NCI-H2196 treated with DMSO at 0.1 percent for 48 hours (cell line): Measurements from ENCODE around the gene FAM50A.

Experiments
- DNase-seq: peaks from one replicate; lab custom pipeline; 2025; ENCODE audit not compliant: unreplicated experiment; lab: John Stamatoyannopoulos, UW

Gene FAM50A

DNA sequence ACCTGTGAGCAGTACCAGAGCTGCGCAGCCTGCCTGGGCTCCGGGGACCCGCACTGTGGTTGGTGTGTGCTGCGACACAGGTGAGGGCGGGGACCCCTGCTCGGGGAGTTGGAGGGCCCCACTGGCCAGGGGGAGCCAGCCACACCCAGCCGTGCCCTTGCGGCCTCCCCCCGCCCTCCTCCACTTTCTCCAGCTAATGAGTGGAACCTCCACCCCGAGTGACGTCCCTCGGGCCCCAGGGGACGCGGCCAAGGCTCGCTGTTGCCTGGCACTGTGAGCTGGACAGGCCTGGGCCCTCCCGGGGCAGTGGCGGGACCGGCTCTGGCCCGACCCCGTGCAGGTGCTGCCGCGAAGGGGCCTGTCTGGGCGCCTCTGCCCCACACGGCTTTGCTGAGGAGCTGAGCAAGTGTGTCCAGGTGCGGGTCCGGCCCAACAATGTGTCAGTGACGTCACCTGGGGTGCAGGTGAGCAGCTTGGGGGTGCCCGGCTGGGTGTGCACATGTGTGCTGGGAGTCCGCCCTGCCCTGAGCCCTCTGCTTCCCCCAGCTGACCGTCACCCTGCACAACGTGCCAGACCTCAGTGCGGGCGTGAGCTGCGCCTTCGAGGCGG is 19.8 kb downstream of the FAM50A start:
- DNase-seq: no peak

DNA sequence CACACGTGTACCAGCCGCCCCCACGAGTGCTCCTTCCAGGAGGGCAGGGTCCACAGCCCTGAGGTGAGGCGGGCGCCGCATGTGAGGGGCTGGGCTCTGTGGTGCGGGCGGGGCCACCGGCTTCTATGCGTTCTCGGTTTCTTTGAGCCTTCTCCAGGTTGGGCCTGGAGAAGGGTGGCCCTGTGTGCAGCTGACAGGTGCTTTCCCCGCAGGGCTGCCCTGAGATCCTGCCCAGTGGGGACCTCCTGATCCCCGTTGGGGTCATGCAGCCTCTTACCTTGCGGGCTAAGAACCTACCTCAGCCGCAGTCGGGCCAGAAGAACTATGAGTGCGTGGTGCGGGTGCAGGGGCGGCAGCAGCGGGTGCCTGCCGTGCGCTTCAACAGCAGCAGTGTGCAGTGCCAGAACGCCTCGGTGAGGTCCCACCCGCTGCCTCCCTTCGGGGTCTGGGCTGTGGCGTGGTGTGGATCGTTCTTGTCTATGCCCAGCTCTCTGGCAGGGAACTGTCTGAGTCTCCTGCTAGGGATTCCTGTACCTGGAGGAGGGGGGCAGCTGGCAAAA is 20.9 kb downstream of the FAM50A start:
- no peak for DNase-seq

GRCh38 chrX:154465601-154466000 is 21.7 kb downstream of the FAM50A start:
- no peak for DNase-seq

- DNase-seq: no peak
Measured at GRCh38 chrX:154466036-154466435, 22.1 kb downstream of the FAM50A start.

GRCh38 chrX:154466907-154467306 is 23.0 kb downstream of the FAM50A start:
- DNase-seq: no peak

DNA sequence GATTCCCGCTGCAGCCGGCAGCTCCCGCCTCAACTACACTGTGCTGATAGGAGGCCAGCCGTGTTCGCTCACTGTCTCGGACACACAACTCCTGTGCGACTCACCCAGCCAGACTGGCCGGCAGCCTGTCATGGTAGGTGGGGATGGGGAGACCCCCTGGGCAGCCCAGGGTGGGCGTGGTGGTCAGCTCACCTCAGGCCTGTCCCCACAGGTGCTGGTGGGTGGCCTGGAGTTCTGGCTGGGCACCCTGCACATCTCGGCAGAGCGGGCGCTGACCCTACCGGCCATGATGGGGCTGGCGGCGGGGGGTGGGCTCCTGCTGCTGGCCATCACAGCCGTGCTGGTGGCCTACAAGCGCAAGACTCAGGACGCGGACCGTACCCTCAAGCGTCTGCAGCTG is 23.6 kb downstream of the FAM50A start:
- DNase-seq: no peak

DNA sequence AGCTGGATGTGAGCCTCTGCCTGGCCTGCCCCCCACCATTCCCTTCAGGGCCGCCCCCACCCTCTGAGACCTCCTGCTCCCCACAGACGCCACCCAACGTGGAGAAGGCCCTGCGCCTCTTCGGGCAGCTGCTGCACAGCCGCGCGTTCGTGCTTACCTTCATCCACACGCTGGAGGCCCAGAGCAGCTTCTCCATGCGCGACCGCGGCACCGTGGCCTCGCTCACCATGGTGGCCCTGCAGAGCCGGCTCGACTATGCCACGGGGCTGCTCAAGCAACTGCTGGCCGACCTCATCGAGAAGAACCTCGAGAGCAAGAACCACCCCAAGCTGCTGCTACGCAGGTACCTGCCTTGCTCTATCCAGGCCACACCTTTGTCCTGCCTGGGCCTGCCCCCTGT is 24.3 kb downstream of the FAM50A start:
- no peak for DNase-seq

DNA sequence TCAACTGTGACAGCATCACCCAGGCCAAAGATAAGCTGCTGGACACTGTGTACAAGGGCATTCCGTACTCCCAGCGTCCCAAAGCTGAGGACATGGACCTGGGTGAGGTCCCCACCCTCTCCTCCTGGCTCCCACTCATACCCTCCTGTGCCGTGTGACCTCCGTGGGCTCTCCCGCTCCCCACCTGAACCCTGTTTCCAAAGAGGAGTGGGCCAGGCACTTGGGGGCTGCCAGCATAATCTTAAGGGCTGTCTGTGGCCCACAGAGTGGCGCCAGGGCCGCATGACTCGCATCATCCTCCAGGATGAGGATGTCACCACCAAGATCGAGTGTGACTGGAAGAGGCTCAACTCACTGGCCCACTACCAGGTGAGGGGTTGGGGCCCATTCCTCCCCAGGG is 25.2 kb downstream of the FAM50A start:
- no peak for DNase-seq

DNA sequence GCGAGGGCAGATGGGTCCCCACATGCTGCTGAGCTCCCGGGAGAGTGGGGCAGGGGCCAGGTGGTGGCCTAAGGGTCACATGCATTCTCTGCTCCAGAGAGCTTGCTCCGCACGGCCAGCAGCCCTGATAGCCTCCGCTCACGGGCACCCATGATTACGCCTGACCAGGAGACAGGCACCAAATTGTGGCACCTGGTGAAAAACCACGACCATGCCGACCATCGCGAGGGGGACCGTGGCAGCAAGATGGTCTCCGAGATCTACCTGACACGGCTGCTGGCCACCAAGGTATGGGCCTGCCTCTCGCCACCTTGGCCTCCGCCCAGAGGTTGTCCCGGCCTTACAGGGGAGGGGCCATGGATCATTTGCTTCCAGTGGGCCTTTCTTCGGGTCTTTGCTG is 25.9 kb downstream of the FAM50A start:
- no peak for DNase-seq

DNA sequence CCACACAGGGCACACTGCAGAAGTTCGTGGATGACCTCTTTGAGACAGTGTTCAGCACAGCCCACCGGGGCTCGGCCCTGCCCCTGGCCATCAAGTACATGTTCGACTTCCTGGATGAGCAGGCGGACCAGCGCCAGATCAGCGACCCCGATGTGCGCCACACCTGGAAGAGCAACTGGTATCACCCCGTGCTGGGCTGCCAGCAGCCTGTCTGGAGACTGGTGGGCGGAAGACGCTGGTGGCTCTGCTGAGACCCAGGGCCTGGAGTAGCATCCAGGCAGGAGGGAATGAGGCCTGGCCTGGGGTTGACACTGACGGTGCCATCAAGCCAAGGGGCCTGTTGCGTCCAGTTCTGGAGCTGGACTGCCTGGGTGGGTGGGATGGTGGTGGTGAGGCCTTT is 26.5 kb downstream of the FAM50A start:
- DNase-seq: no peak

- DNase-seq: no peak
Measured at GRCh38 chrX:154470914-154471568, 27.1 kb downstream of the FAM50A start.

DNA sequence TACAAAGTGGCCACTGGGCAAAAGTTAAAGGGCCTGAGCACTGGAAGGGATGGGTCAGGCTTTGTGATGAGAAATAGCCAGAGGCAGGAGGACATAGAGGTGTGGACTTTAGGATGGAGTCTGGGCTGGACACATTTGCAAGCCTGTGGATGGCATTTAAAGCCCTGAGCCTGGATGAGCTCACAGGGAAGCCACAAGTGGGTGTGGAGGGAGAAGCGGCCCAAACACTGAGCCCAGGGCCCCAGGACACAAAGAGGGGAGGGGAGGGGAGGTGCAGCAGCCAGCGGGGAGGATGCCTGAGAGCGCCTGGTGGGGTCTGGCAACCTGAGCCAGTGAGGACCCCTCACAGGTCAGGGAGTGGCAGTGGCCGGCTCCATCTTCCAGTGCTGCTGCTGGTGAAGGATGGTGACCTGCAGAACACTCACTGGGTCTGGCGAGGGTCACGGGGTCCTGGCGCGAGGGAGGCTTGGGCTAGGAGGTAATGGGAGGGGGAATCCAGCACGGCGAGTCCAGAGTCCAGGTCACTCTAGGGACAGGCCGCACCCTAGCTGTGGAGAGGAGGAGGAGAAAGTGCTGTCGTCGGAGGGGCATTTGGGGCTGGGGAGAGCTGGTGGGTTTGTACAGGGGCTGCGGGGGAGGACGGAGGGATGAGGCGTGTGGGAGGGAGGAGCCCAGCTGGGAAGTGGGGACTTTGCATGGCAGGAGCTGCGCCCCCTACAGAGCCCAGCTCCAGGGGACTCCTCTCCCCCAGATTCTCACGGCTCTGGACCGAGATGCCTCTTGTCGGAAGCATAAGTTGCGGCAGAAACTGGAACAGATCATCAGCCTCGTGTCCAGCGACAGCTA is 28.1 kb downstream of the FAM50A start:
- DNase-seq: no peak

- no peak for DNase-seq
Measured at GRCh38 chrX:154472685-154473632, 29.0 kb downstream of the FAM50A start.

- no peak for DNase-seq
Measured at GRCh38 chrX:154473683-154474082, 29.7 kb downstream of the FAM50A start.

GRCh38 chrX:154476821-154477220 is 32.9 kb downstream of the FAM50A start:
- DNase-seq: no peak

DNA sequence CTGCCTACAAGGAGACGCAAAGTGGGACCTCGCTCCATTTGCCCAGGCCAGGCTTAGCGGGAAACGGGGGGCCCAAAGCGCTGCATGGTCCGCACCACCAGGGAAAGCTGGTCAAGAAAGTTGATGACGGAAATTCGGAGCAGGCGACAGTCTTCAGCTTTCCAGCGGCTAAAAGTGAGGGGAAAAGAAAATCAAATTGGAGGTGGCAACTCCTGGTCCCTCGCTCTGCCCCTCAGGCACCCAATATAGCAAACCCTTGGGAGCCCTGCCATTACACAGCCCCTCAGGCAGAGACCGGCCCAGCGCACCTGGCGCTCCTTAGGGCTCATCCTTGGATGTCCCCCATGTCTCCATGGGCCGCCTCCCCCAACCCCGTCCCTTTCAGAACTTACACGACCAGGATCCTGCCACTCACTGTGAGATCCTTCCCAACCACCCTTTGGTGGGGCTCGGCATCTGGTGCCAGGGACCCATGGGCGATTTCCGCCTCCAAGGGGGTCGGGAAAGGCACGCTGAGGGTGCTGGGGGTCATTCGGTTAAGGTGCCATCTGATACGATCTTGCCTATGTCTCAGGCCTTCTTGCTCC is 34.0 kb downstream of the FAM50A start:
- DNase-seq: no peak

DNA sequence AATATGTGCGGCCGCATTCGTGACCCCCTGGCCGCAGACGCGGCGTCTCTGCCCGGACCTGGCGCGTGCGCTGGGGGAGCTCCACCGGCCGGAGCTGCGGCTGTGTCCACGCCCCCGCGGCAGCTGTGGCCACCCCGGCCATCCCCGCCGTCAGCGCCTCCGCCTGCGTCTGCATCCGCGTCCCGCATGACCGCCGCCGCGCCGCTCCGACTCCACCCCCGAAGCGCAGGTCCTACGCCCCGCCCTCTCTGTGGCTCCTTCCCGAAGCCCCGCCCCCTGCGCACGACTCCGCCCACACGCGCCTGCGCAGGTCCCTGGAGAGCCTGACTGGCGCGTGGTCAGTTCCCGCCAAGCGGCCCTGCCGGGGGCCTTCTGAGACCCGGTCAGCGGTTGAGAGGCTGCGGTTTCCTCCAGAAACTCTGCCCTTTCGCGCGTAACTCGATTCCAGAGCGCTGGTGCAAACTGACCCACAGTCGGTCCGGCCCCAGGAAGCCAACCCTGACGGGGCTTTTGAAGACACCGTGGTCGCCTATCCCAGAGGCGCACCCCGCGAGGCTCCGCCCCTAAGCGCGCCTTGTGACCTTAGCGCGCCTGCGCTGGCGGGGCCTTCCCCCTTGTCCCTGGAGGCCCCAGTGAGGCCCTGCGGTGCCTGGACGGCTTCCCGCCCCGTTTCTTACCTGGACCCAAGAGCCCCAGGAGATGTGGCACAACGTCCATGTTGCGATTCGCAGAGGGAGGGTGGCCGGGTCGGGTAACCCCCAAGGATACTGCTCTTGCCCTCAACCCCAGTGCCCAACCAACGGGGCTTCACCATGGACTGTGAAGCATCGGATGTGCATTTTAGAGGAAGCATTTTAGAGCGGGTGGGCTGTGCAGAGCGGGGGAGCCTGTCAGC is 35.0 kb downstream of the FAM50A start, which contains the start of gene LAGE3:
LAGE3 (minus strand) TSS at position 554 of the 895 bp plus-strand sequence; CDS start at position 188, 366 bp downstream.
- DNase-seq: peak; percentile 70

GRCh38 chrX:154481195-154481594 is 37.3 kb downstream of the FAM50A start:
- DNase-seq: no peak

GRCh38 chrX:154481911-154482601 is 38.1 kb downstream of the FAM50A start:
- DNase-seq: no peak
